Islet of Langerhans (tissue), 1 donor: Measurements from ENCODE around the gene AUTS2.
A peak's percentile ranks its signal among the peaks of the same experiment; 100 is the strongest.

Source experiments
- FAIRE-seq: peaks from one replicate; lab custom pipeline; 2011; peaks lifted over from hg19 to GRCh38; lab: Jason Lieb, UNC

Gene AUTS2

GRCh38 chr7:70669854-70670253 lies 1071.6 kb downstream of the AUTS2 start:
- no peak for FAIRE-seq

- no peak for FAIRE-seq
Observed at GRCh38 chr7:70670288-70670687, 1072.0 kb downstream of the AUTS2 start.

GRCh38 chr7:70673778-70674570 lies 1075.7 kb downstream of the AUTS2 start:
- FAIRE-seq, result no peak

GRCh38 chr7:70674571-70675010 lies 1076.3 kb downstream of the AUTS2 start:
- no peak for FAIRE-seq

GRCh38 chr7:70676243-70676642 lies 1078.0 kb downstream of the AUTS2 start:
- no peak for FAIRE-seq

GRCh38 chr7:70678621-70679251 lies 1080.5 kb downstream of the AUTS2 start:
- no peak for FAIRE-seq

GRCh38 chr7:70679661-70680060 lies 1081.4 kb downstream of the AUTS2 start:
- FAIRE-seq, result no peak

GRCh38 chr7:70680306-70680705 lies 1082.0 kb downstream of the AUTS2 start:
- FAIRE-seq, result no peak

GRCh38 chr7:70680743-70681468 lies 1082.6 kb downstream of the AUTS2 start:
- FAIRE-seq, result no peak

GRCh38 chr7:70681469-70682350 lies 1083.4 kb downstream of the AUTS2 start:
- FAIRE-seq, result no peak

- FAIRE-seq, result no peak
Observed at GRCh38 chr7:70684173-70684572, 1085.9 kb downstream of the AUTS2 start.

GRCh38 chr7:70693321-70693685 lies 1095.0 kb downstream of the AUTS2 start:
- FAIRE-seq, result no peak

- FAIRE-seq, result no peak
Observed at GRCh38 chr7:70693686-70694433, 1095.6 kb downstream of the AUTS2 start.

- FAIRE-seq, result no peak
Observed at GRCh38 chr7:70694434-70694970, 1096.2 kb downstream of the AUTS2 start.

- FAIRE-seq, result no peak
Observed at GRCh38 chr7:70694971-70695794, 1096.9 kb downstream of the AUTS2 start.

GRCh38 chr7:70695795-70696083 lies 1097.5 kb downstream of the AUTS2 start:
- no peak for FAIRE-seq

GRCh38 chr7:70696201-70696754 lies 1098.0 kb downstream of the AUTS2 start:
- FAIRE-seq, result no peak

- FAIRE-seq, result peak; percentile 99
Observed at GRCh38 chr7:70698219-70698832, 1100.1 kb downstream of the AUTS2 start.

- no peak for FAIRE-seq
Observed at GRCh38 chr7:70699271-70699670, 1101.0 kb downstream of the AUTS2 start.
